Measurements from ENCODE around the gene TM9SF2. TPM values are rescaled to one million over a fixed set of nuclear protein-coding genes. Genes with fewer than 3 reads are reported as not detected.

TM9SF2 gene
- total and polyA plus RNA-seq, 2 experiments from 2014 or later, result 60.5 to 130 TPM

DNA sequence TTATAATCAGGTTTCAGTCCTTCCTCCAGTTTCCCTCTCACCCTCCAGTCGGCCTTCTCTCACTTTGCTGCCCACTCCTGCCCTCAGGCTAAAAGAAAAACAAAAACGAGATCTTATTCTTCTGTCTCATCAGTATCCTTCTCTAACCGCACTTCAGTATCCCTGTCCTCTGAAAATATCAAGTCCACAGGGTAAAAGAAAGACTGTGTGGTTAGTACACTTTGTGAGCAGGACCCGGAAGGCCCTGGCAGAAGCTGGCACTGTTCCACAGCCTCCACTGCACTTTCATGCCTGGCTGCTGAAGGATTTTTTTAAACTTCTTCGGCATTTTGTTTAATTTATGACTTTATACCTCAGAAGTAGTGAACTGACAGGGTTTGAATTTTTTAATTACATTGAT is 51.8 kb downstream of the TM9SF2 start:
- TF ChIP-seq, protein P1, sequence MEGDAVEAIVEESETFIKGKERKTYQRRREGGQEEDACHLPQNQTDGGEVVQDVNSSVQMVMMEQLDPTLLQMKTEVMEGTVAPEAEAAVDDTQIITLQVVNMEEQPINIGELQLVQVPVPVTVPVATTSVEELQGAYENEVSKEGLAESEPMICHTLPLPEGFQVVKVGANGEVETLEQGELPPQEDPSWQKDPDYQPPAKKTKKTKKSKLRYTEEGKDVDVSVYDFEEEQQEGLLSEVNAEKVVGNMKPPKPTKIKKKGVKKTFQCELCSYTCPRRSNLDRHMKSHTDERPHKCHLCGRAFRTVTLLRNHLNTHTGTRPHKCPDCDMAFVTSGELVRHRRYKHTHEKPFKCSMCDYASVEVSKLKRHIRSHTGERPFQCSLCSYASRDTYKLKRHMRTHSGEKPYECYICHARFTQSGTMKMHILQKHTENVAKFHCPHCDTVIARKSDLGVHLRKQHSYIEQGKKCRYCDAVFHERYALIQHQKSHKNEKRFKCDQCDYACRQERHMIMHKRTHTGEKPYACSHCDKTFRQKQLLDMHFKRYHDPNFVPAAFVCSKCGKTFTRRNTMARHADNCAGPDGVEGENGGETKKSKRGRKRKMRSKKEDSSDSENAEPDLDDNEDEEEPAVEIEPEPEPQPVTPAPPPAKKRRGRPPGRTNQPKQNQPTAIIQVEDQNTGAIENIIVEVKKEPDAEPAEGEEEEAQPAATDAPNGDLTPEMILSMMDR (IDR thresholded peaks at IDR 0.05; ENCODE audit: low read depth, low read length), result no peak
- no peak for DNase-seq (ENCODE audit: low read depth in 1 of 2, low spot score in 1 of 2)
- Histone ChIP-seq H3K9me3 (ENCODE audit: low read depth) (no peaks in the 10 kb centered on the region), H3K36me3 (peaks cover 72% of the 10 kb centered on the region), H3K27ac (no peak overlapping the region), H3K4me3 (no peak overlapping the region), H3K27me3 (no peaks in the 10 kb centered on the region), H3K4me1 (ENCODE audit: low read depth) (no peaks in the 10 kb centered on the region)

DNA sequence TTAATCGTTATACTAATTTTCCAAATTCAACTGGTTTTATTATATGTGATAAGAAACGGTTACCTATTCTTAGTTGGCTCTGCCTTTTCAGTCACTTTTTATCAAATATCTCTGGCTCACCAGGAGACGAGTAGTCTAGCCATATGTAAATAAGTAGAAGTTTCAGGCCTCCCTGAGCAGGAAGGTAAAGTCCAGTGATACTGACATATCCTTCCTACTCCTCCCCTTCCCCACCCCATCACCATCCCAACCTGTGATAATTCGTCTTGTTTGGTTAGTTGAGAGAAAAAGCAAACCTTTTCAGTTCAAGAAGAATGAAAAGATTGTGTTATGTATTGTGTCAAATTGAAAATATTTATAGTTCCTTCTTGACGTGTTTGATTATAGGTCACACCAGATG is 53.9 kb downstream of the TM9SF2 start:
- no peak for DNase-seq (ENCODE audit: low read depth in 1 of 2, low spot score in 1 of 2)
- Histone ChIP-seq H3K36me3 (peaks cover 52% of the 10 kb centered on the region), H3K4me3 (no peak overlapping the region), H3K27ac (no peak overlapping the region), H3K27me3 (no peaks in the 10 kb centered on the region), H3K4me1 (ENCODE audit: low read depth) (no peaks in the 10 kb centered on the region), H3K9me3 (ENCODE audit: low read depth) (no peaks in the 10 kb centered on the region)
- TF ChIP-seq, protein P1 (IDR thresholded peaks at IDR 0.05; ENCODE audit: low read depth, low read length), result no peak

DNA sequence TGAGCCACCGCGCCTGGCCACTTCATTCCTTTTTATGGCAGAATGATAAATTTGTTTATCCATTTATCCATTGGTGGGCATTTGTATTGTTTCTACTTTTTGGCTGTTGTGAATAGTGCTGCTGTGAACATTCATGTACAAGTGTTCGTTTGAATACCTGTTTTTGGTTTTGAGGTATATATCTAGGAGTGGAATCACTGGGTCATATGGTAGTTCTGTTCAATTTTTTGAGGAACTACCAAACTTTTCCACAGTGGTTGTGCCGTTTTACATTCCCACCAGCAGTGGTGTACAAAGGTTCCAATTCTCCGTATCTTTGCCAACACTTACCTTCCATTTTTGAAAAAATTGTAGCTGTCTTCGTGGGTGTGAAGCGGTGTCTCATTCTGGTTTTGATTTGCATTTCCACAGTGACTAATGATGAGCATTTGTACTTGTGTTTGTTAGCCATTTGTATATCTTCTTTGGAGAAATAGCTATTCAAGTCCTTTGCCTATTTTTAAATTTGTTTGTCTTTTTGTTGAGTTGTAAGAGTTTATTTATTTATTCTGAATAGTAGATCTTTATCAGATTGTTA is 55.7 kb downstream of the TM9SF2 start:
- Histone ChIP-seq H3K36me3 (peaks cover 47% of the 10 kb centered on the region), H3K27me3 (no peaks in the 10 kb centered on the region), H3K4me1 (ENCODE audit: low read depth) (no peaks in the 10 kb centered on the region), H3K27ac (no peak overlapping the region), H3K9me3 (ENCODE audit: low read depth) (no peaks in the 10 kb centered on the region), H3K4me3 (no peak overlapping the region)
- DNase-seq (ENCODE audit: low read depth in 1 of 2, low spot score in 1 of 2), result no peak
- TF ChIP-seq, protein P1 (IDR thresholded peaks at IDR 0.05; ENCODE audit: low read depth, low read length), result no peak

DNA sequence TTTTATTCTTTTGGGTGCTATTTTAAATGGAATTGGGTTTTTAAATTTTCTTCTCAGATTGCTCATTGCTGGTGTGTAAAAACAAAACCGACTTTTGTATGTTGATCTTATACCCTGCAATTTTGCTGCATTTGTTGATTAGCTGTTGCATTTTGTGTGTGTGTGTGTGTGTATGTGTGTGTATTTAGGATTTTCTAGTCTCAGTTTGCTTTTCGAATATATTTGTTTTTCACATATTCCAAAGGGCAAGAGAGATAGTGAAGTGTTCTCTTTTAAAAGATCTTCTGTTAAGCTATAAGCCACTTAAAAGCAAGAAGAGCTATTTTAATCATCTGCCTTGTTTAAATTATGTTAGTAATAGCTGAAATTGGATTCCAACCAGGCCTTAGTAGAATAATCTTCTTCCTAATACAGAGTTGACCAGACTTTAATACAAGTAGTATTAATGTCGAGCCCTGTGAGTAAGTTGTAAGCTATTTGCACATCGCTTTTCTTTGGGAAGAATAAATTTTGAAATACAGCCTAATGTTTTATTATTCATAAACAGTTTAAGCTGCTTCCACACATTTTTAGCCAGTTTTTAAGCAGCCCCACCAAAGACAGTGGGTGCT is 57.4 kb downstream of the TM9SF2 start:
- Histone ChIP-seq H3K27ac (no peak overlapping the region), H3K27me3 (no peaks in the 10 kb centered on the region), H3K36me3 (peaks cover 32% of the 10 kb centered on the region), H3K4me3 (no peak overlapping the region), H3K9me3 (ENCODE audit: low read depth) (no peaks in the 10 kb centered on the region), H3K4me1 (ENCODE audit: low read depth) (peaks cover 9% of the 10 kb centered on the region)
- TF ChIP-seq, protein P1 (IDR thresholded peaks at IDR 0.05; ENCODE audit: low read depth, low read length), result no peak
- DNase-seq (ENCODE audit: low read depth in 1 of 2, low spot score in 1 of 2), result no peak

DNA sequence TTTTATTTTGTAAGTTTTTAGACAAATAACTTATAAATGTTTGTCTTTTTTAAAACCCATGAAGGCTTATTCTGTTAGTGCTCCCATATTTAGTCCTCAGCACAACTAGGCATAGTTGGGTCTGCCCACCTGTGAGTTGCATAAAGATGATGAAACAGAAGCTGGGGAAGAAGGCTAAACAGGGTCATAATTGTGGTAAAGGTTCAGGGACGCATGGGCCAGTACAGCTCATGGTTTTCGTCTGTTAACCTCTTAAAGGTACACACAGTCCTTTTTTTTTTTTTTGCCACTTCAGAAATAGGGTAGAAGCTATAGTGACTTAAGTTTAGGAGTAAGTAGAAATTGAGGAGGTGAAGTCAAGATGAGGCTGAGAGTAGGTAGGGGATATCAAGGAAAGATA is 58.3 kb downstream of the TM9SF2 start:
- H3K36me3 ChIP-seq, result peaks cover 24% of the 10 kb centered on the region
- TF ChIP-seq, protein P1 (IDR thresholded peaks at IDR 0.05; ENCODE audit: low read depth, low read length), result no peak
- peaks cover 9% of the 10 kb centered on the region for H3K4me1 ChIP-seq (ENCODE audit: low read depth)
- H3K27ac ChIP-seq, result no peak overlapping the region
- DNase-seq (ENCODE audit: low read depth in 1 of 2, low spot score in 1 of 2), result no peak
- H3K9me3 ChIP-seq (ENCODE audit: low read depth), result no peaks in the 10 kb centered on the region
- H3K4me3 ChIP-seq, result no peak overlapping the region
- no peaks in the 10 kb centered on the region for H3K27me3 ChIP-seq
